Fibroblast of gingiva (primary cell): Measurements from ENCODE around the gene RAB6B.

Experiments
- DNase-seq: peaks from one replicate; pipeline ENCODE4 v3.0.0-alpha.2; 2011; ENCODE audit warnings: low read depth

RAB6B gene

DNA sequence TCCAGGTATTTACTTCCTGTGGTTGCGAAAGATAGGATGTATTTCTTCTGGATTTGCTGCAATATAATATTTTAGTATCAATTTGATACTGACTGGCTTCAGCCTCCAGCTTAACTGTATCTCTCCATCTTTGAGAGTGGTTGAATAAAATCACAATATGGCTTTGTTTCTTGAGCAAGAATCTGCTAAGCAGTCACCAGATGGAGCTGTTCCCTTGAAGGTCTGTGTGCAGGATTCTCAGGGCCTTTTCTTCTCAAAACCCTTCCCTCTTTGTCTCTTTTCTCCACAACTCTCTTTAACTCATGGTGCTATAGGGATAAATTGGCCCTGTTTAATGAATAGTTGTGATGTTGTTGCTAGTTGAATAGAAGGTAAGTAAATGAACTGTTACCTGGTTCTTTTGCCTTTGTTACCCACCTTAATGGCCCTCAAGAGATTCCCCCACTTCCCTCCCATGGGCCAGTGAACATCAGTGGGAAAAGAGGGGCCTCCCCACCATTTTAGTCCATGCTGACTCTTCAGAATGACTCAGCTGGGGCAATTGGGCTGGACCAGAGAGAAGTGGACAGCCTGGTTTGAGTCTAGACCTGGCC, 34.8 kb upstream of the RAB6B start:
- peak; percentile 70 for DNase-seq

DNA sequence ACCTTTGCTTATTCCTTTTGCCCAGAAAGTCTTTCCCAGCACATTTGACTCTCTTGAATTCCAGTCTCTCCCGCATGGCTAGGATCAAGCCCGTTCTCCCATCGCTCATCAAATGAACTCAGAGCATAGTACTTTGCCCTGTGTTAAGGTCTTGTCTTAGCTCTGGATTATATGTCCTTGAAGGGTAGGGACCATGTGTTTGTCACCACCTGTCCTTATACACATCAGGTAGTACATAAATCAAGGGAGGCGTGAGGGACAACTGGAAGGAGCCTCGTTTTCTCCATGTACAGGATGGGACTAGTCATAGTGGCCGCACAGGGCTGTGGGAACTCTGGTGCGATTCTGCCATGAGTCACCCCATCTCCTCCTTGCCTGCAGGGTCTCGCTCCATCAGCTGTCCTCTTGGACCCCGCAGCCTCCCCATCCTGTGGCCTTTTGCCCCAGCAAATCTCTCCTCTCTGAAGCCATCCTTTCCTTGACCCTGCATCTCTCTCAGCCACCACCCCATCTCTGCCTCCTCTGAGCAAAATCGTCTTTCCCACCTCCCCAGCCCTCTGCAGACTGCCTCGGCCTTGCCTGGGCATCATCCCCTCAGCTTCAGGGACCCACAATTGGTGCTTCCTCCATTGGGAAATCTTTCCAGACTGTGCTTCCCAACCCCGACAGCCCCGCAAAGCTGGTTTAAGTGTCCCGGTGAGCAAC, 33.4 kb upstream of the RAB6B start:
- no peak for DNase-seq

DNA sequence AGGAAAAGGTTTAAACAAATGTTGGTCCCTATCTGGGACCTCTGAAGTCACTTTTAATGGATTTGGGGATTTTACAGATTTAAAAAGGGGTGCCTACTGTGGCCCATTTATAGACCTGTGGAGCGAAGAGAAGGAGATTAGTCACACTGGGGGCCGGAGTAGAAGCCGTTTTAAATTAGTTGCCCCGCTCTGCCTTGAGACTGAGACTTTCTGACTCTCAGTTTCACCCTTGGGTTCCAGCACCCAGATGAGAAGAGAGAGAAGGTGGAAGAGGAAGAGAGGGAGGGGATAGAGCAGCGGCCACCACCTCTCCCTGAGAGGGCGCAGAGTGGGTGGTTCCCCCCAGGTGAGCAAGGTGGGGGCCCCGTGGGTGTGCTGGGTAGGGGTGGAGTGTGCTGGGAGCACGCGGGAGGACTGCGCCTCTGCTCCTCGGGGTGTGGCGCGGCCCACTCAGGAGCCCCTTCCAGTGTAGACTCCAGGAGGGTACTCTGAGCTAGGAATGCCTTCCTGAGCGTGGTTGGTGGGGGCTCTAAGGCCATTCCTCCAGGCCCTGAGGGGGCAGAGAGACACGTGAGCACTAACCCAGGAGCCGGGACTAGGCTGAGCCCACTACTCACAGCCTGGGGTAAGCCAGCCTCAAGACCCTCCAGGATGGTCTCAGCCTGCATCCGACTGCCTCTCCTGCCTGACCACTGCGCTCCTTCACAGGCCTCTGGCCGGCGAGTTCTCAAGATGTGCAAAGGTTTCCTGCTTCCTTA, 32.6 kb upstream of the RAB6B start:
- DNase-seq: no peak

DNA sequence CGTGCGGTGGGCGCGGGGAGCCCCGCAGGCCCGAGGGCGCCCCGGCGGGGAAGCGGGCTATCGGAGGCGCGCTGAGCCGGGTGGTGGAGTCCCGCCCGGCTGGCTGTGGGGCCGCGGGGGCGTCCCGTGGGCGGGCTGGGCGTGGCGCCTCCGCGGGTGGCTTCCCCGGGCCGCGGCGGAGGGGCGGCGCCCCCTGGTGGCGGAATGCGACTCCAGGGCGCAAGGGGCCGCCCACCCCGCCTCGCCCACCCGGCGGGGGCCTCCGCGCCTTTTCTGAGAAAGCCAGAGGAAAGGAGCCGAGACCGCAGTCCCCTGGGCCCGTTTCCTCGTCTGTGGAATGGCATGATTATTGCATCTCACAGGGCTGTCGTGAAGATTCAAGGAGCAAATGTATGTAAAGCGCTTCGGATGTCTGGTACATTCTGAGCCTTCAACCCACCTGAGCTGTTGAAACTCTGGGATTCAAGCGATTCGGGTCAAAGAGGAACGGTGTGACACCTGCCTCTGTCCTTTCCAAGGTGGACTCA, 31.9 kb upstream of the RAB6B start:
- DNase-seq: peak; percentile 17

DNA sequence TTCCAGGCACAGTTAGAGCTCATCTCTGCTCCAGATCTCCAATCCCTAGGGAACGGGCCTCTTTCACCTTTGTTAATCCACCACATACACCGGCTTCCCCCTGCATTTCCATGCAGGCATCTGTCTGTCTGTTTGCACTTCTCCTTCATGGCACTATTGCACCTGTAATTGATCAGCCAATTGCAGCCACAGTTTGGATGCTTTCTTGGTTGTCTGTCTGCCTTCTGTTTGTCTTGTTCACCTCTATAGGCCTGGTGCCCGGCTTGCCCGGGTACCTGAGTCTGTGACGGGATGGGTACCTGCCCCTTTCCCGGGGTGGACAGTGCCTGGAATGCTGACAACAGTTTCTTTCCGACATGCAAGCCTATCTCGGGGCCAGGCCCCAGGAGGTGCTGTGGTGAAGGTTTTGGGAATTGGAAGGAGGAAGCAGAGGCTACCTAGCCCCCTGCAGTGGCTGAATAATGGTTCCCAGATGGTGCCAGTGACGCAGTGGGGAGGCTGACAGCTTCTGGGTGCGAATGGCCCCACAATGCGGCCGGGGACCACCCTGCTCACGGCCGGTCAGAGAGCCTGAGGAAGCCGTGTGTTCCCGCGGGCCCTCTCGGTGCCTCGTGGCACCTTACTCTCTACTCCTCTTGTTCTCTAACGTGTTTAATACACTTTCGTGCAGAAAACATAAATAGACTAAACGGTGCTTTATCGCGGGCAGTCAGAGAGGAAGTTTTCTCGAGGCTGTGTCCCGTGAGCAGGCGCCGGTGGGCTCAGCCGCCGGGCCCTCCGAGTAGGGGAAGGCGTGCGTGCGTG, 31.3 kb upstream of the RAB6B start:
- DNase-seq: no peak

DNA sequence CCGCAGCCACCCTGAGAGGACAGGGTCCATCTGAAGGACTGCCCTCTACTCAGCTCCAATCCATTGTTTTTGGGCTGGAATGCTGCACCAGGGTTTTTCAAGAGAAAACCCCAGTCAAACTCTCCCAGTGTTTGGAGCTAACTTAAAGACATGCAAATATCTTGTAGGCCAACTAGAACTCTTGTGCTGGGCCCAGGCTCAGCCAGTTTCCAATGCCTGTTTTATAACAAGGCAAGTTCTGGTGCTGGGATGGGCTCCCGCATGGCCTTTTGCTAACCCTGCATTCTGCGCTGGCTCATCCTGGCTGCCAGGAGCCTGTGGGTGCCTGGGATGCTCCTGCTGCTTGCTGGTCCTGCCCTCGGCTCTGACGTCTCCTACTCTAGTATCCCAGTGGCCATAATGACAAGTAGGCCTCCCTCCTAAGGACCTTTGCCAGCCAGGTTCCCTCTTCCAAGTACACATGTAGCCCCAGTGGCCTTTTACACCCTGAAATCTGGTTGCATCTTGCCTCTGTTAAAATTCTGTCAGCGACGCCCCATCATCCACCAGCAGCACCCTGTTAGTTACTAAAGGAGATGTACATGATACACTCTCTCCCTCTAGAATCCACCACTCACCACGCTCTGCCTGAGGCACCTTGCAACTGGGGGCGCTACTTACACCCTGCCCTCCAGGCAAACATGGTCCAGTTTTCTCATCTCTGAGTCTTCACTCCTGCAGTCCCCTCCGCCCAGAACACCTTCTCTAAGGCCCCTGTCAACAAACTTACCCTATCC, 30.5 kb upstream of the RAB6B start:
- DNase-seq: no peak

DNA sequence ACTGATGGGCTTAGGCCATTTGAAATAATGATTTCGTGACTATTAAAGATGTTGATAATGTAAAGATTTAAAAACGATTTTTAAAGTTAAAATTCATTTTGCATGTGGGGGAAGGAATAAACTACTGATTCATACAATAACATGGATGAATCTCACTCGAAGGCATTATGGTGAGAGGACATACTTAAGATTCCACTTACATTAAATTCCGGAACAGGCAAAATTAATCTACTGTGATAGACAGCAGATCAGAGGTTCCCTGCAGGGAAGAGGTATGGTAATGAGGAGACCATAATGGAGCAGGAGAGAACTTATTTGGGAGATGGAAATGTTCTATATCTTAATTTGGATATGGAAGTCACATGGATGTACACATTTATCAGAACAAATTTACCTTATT, 28.4 kb upstream of the RAB6B start:
- DNase-seq: no peak

DNA sequence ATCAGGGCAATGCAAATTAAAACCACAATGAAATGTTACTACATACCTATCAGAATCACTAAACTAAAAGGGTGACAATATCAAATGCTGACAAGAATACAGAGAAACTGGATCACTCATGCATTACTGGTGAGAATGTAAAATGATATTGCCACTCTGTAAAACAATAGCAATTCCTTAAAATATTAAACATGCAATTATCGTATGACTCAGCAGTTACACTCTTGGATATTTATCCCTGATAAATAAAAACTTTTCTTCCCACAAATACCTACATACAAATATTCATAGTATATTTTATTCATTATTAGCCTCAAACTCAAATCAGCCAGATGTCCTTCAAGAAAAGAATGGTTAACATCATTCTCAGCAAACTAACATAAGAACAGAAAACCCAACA, 25.9 kb upstream of the RAB6B start:
- no peak for DNase-seq

DNA sequence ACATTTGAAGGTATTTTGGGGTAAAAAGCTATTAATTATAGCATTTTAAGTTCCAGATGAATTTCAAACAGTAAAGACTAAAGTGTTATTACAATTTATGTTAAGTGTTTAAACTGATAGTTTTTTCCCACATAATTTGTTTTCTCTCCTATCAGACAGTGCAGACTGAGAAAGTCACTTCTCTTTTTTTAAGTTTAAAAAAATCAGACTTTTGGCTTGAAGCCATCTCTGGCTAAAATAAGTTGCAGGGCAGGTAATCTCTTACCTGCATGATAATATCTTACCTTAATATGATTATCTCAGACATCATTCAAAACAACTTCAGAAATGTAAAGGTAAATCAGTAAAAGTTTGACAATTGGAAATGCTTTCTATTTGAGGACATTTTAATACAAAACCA, 21.5 kb upstream of the RAB6B start:
- DNase-seq: no peak

DNA sequence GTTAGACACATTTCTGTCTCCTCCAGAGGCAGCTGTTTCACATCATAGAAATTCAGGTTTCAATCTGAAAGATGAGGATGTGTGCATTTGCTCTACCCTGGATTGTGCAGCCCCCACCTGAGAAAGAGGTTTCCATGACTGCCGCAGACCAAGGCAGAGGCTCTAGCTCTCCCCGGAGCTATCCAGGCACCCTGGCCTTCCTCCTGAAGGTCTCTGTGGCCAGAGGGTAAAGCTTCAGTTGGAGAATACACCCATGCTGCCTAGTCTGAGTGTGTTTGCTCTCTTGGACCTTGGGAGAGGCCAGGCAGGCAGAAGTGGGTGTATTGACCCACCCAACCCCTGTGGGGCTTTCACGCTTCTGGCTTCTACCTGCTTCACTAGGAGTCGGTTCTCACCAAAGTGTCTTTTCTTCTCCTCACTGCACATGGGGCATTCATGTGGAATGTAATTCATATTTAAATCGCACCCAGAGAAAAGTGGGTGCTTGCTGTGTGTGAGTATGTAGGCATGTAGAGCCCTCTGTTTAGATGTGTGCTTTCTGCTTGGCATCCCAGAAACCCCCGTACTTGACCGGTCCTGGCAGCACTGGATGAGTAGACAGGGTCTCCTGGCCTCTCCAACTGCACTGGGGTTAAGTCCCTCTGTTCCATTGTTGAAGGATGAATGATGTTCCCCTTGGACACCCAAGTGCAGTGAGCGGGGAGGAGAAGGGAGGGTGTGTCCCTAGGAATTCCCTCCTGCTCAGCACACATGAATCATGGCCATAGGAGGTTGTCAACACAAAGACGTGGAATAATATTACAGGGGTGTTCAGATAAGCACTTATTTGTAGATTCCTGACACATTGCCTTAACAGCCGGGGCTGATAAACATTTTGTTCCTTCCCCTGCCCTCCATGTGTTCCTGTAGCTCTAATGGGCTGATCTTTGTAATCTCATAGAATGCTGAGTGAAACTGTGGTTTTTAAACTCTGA, 20.3 kb upstream of the RAB6B start:
- DNase-seq: no peak

DNA sequence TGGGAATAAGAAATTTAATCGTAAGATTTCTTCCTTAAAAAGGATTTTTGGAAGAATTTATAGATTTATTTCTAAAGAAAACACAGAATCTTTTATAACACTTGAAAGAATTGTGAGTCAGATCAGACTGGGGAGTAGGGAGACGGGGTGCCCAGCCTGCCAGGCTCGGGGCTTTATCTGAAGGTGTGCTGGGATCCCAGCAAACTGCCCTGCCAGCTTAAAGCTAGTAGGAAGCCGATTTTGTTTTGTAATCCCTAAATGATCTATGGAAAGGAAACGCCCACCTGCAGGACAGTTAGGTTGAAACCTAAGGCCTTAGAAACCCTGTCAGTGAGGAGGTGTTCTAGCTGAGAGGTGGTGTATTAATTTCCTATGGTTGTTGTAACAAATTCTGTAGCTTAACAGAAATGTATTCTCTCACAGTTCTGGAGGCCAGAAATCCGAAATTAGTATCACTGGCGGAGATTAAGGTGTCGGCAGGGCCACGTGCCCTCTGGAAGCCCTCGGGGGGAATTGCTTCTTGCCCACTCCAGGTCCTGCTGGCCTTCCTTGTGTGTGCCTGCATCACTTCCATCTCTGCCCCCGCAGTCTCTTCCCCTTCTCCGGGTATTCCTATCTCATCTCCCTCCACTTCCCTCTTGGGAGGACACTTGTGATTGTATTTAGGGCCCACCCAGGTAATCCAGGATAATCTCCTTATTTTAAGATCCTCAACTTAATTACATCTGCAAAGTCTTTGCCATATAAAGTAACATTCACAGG, 19.3 kb upstream of the RAB6B start:
- DNase-seq: no peak

DNA sequence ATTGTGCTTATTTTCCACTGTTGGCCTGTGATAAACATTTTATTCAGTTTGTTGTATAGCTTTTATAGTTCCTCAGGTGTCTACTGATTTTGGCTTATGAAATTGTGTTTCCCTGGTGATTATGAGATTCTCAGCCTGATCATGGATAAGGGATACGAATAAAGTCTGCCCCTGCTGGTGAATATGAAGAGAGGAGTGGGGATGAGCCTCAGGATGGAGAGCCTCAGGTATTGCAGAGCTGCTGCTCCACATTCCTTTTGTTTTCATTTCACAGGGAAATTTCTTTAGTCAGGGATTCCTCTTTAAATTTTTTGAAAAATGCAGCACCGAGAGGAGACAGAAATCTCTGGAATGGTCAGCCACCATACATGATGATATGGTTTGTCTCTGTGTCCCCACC, 14.7 kb upstream of the RAB6B start:
- DNase-seq: no peak

DNA sequence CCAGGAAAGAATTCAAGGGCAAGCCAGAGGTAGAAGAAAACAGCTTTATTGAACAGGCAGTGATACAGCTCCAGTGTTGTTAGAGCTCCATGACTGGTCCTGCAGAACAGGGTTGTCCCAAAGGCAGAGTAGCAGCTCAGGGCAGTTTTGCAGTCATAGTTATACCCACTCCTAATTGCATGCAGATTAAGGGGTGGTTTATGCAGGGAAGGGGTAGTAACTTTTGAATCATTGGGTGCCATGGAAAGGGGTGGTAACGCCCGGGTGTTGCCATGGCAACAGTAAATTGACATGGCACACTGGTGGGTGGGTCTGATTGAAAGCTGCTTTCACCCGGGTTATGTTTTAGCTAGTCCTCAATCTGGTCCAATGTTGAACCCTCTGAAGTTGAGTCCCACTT, 9.7 kb upstream of the RAB6B start:
- DNase-seq: no peak

DNA sequence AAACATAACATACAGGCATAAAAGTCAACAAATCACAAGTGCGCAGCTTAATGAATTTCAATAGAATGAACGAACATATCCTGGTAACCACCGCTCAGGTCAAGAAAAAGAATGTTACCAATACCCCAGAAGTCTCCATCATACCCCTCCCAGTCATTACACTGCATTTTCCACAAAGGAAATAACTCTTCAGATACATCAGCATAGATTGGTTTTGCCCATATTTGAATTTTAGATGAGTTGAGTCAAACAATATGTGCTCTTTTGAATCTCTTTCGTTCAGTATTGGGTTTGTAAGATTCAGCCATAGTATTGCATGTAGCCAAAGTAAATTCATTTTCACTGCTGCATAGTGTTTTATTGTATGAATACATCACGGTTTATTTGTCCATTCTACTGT, 6.2 kb upstream of the RAB6B start:
- DNase-seq: no peak

DNA sequence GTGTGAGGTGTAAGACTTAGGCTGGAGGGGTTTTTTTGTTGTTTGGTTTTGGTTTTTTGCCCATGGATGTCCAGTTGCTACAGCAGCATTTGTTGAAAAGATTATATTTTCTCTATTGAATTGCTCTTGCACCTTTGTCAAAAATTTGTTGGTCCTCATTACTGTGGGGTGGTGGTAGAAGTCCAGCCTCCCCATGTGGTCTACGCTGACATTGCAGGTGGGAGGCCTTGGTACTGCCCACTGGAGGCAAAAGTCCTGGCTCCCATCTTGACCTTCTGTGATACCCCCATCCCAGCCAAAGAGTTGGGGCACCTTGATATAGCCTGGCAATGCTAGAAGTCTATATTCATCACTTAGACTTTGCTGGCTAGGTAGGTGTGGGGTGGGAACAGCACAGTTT, 5.4 kb upstream of the RAB6B start:
- no peak for DNase-seq

DNA sequence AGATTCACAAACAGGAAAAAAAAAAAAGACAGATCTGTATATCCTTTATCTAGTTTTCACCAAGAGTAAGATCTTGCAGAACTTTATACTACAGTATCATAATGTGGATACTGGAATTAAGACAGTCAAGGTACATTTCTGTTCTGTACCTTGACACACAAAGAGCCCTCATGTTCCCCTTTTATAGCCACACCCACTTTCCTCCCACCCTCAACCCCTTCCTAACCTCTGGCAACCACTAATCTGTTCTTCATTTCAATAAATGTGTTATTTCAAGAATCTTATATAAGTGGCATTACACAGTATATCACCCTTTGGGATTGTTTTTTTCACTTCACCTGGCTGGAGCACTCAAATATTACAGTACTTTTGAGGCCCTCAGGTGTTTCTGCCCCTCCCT, 3.6 kb upstream of the RAB6B start:
- no peak for DNase-seq

DNA sequence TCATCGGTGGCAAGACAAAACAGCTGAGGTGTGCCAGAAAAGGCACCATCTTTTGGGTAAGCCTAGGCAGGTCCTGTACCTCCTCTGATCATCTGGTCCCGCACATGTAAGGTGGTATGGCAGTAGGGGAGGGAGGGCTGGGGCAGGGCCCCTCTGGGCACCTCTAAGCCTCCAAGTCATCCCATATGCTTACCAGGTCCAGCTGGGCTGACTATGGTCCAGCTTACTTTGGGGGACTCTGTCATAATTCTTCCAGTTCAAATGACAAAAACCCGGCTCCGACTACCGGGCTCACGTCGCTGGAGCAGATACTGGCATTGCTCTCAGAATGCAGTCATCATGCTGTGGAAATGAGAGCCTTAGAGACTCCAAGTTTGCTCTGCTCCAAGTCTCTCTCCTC, 1.9 kb upstream of the RAB6B start:
- DNase-seq: no peak

DNA sequence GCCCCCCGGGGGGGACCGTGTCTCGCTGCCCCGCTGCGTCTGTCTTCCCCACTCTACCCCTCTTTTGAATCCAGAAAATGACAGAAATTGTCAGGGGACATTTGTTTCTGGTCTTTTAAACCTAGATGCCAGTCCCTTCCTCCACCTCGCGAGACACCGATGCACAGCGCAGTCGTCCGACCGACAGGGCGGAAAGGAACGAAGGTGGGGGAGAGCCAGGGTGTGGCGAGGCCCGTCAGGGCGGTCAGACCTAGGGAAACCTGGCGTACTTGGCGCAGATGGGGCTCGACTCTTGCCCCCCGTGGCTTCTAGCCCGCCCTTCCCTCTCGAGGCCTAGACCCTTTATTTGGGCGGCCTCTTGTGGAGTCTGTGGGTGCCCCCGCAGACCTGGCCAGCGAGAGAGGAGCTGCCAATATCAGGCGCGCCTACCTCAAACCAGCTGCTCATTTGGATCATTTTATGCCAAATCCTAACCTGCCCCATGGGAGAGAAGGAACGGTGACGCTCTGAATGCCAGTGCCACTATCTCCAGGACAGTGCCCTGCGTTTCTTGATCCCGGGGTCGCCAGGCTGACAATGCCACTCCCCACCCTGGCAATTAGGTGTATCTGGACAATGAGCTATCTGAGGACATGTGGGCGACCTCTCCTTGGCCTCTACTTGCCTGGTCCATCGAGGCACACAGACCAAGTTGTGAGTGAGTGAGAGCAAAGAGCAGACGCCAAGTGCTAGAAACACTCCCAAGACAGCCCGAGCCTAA, 500 bp upstream of the RAB6B start:
- no peak for DNase-seq
